Stimulated activated CD8-positive, alpha-beta memory T cell treated with anti-CD3 and anti-CD28 coated beads, Interleukin-15, amount 100 ng/mL, for 1 hour (primary cell): Measurements from ENCODE around the gene WDR87.
"Not testable (repeated sequence)": the region's sequence is repeated elsewhere in the genome, so short reads cannot be mapped to it uniquely, and the experiment has no call there.

ENCODE experiments used
- DNase-seq: peaks from one replicate; pipeline ENCODE4 v3.0.0-alpha.2; 2020; ENCODE audit warnings: low read depth

WDR87 gene

GRCh38 chr19:37930416-37930815 is 24.0 kb upstream of the WDR87 start:
- DNase-seq: no peak

DNA sequence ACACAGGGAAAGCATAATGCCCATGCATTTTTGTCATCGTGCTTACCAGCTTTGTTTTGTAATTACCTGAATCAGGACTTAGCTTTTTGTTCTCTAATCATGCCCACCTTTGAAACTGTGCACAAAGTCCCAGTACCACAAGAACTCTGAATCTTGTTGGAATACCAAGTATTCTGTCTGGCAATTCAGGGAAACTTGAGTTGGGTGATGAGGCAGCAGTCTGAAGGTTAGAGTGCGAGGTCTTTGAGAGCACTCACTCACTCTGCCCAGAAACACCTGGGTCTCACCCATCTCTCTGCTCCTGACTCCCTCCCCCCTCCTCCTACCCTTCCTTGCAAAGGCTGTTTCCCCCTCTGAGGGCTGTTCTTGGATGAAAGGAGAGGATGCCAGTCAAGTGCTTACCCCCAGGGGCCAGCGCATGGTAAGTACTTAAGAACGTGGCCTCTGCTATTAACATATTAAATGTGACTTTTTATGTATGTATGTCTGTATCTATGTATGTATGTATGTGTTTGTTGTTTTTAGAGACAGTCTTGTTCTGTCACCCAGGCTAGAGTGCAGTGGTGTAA is 23.0 kb upstream of the WDR87 start:
- DNase-seq: no peak

DNA sequence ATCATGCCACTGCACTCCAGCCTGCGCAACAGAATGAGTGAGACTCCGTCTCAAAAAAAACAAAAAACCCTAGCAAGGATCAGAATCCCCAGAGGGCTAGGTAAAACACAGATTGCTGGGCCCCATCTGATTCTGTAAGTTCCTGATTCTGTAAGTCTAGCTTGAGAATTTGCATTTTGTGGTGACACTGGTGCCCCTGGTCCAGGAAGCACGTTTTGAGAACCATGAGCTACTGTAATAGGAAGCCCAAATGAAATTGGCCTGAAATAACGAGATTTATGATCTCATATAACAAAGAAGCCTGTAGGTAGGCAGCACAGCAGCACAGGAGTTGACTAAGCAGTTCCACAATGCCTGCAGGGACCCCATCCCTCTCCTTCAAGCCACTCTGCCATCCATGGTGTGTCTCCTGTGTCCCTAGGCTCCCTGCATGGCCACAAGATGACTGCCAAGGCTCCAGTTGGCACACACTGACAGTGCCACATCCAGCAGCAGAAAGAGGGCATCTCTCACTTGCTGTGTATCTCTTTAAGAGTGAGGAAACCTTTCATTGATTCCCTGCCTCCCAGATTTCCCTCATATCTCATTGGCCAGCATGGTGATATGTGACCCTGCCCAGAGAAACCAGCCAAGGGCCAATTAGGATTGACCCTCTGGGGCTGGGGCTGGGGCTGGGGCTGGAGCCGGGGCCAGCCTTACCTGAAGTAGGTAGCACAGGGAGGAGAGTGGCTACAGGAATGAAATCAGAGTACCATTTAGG is 22.3 kb upstream of the WDR87 start:
- no peak for DNase-seq

GRCh38 chr19:37926711-37927110 is 20.3 kb upstream of the WDR87 start:
- no peak for DNase-seq

DNA sequence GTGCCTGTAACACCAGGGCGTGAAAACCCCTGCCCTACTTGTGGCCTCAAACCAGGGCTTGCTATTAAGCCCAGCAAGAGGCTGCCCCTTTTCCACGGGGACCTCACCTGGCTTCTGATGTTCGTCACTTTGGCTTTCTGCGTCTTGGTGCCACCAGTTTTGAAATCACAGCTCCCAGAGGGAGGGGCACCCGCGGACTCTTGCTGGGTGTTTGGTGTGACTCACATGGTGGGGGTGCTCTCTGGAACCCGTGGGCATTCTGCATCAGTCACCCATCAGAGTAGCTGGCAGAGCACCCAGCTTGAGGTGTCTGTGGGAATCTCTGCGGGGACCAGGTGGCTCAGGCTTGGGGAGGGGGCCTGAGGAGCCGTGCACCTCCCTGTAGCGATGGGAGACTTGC is 19.9 kb upstream of the WDR87 start:
- DNase-seq: no peak

DNA sequence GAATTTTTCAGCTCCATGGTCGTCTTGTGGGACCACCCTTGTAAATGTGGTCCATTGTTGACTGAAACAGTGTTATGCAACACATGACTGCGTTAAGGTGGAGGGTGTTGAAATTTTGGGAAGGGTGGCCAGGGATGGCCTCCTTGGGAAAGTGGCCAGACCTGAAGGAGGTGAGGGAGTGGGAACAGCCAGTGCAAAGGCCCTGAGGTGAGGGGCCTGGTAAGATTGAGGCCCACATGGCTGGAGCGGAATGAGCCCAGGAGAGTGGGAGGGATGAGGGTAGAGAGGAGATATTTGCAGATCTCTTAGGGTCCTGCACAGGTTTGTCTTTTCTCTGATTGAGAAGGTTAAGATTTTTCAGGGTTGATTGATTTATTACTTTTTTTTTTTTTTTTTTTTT is 18.8 kb upstream of the WDR87 start:
- DNase-seq: no peak

DNA sequence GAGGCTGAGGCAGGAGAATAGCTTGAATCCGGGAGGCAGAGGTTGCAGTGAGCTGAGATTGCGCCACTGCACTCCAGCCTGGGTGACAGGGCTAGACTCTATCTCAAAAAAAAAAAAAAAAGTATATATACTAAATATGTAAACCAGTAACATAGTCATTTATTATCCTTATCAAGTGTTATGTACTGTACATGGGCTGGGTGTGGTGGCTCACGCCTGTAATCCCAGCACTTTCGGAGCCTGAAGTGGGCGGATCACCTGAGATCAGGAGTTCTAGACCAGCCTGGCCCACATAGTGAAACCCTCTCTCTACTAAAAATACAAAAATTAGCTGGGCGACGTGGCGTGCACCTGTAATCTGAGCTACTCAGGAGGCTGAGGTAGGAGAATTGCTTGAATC is 18.2 kb upstream of the WDR87 start:
- DNase-seq: not testable (repeated sequence)

GRCh38 chr19:37920591-37921450 is 14.4 kb upstream of the WDR87 start:
- no peak for DNase-seq

- no peak for DNase-seq
Measured at GRCh38 chr19:37914908-37915307, 8.5 kb upstream of the WDR87 start.

GRCh38 chr19:37909661-37910199 is 3.3 kb upstream of the WDR87 start:
- DNase-seq: no peak

DNA sequence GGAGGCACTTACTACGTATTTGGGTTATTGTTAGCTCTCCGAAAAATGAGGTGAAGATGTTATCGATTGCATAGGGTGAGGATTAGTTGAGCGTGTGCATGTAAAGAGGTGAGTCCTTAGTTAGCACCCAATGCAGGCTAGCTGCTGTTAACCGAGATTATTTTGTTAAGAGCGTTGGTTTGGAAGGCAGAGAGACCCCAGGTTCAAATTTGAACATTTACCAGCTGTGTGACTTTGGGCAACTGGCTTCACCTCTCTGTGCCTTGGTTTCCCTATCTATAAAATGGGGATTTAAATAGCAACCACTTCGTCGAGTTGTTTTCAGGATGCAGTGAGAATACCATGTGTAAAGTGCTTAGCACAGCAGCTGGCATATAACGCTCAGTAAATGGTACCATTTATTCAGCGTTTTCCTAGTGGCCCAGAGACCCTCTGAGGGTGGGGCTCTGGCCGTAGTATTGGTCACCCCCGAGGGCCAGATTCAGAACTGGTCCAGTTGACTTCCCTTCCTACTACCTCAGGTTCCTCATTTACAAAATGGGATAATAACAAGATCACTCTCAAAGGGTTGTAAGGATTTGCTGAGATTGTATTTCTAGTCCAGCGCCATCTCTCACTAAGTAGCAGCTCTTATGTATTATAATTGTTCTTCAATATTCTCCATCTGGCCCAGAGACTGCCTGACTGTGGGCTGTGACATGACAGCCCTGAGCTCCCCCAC is 1.5 kb upstream of the WDR87 start:
- no peak for DNase-seq

DNA sequence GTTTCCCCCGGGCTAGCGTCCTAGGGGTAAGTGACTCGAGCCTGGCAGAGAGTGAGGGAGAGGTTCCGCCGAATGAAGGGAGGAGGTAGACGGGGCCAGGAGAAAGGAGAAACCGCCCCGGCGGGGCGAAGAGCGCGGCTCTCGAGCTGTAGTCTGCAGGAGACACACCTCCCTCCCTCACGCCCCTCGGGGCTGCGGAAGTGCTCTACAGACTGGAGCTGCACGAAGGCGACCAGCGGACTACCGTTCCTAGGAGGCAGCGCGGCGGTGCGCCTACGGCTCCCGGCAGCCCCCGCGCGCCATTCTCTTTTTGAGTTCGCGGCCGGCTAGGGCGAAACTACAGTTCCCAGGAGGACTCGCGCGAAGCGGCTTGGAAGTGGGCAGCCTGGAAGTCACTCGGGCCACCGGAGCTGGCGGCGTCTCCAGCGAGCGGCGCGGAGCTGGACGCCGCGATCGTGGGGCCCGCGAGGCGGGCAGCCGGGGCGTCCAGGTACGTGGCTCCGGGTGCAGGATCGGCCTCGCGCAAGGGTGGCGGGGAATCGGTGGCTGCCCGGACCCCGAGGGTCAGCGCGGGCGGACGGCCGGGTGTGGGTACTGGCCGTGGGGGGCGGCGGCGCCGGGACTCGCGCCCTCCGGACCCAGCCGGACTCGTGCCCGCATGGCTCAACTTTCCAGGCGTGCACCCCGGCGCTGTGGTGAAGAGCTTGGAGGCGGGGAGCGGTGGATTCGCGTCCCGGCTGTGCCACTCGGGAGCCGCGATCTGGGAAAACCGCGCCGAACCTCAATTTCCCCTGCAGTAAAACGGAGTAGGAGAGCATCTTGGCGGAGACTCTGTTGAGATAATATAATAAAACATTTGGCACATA is 708 bp upstream of the WDR87 start, which contains the start of gene SIPA1L3:
Gene SIPA1L3, plus strand, starts transcription at position 340 of the 866 bp plus-strand sequence. CDS start 174,358 bp downstream, outside the sequence.
- peak; percentile 84 for DNase-seq

DNA sequence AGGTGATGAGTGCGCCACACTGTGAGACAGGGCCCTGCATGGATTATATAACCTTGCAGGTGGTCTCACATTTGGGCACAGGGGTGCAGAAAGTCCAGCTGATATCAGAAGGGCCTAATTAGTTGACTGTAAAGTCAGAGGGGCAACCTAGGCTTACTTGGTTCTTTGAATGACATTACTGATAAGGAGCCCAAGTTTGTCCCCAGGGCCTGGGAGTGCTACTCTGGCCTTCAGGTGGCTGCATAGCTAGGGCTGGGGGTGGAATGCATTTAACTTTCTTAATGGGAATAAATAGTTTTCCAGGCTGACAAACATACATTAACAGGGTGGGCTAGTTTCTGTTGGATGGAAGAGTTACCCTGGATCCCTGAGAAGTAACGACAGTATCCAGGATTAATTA is 3.3 kb downstream of the WDR87 start:
- no peak for DNase-seq

- DNase-seq: peak; percentile 78
Measured at GRCh38 chr19:37902668-37903067, 3.7 kb downstream of the WDR87 start.

DNA sequence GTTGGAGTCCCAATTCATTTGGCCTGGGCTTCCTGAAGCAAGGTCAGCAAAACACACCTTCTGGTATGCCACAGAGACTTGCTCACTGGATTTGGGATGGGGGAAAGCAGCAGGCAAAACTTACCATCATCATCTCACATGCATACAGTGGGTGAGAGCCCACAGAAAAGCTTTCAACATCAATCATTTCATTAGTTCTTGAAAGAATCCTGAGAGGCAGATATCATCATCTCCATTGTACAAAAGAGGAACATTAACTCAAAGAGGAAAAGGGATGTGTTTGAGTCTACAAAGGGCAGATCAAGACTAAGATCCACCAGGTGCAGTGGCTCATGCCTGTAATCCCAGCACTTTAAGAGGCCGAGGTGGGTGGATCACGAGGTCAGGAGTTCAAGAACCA is 6.4 kb downstream of the WDR87 start:
- DNase-seq: no peak

- DNase-seq: no peak
Measured at GRCh38 chr19:37899453-37899852, 6.9 kb downstream of the WDR87 start.

- DNase-seq: no peak
Measured at GRCh38 chr19:37896180-37896579, 10.2 kb downstream of the WDR87 start.

DNA sequence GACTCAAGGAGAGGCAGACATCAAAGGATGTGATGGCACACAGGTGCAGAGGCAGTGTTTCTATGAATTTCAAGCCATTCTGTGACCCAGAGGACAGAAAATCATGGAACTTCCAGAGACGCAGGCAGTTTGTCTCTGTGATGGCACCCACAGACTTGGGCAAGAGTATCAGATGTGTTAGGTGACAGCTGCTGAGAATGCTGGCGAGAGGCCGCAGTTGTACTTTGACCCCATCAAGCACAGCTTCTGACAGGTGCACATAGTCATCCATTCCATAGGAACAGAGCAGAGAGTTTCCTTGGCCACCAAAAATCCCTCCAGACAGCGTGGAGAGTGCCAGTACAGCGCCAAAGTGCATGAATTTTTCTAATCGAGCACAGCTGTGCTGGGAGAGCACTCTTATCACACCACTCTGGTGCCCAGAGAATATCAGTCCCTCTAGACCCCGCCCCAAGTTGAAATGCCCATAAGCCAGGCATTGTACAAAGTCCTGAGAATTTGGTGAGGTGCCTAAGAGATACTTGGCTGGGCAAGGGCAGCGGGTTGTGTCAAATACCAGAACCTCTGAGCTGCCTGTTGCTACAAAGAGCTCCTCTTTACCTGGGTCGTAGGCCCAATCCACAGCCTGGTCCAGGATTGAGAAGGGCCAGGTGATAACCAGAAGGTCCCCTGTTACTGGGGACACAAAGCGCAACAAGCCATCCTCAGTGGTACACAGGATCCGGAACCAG is 12.4 kb downstream of the WDR87 start:
- DNase-seq: no peak

DNA sequence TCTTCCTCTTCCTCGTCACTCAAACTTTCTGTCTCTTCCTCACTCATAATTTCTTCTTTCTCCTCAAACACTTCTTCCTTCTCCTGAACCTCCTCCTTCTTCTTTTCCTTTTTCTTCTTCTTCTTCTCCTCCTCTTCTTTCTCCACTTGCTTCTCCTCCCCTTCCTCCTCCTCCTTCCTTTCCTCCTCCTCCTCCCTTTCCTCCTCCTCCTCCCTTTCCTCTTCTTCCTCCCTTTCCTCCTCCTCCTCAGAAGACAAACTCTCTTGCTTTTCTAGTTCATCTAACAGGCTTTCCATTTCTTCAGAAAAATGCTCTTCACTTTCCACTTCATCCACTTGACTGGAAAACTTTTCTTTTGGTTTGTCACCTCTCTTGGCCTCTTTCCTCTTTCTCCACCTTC is 19.8 kb downstream of the WDR87 start:
- DNase-seq: no peak

DNA sequence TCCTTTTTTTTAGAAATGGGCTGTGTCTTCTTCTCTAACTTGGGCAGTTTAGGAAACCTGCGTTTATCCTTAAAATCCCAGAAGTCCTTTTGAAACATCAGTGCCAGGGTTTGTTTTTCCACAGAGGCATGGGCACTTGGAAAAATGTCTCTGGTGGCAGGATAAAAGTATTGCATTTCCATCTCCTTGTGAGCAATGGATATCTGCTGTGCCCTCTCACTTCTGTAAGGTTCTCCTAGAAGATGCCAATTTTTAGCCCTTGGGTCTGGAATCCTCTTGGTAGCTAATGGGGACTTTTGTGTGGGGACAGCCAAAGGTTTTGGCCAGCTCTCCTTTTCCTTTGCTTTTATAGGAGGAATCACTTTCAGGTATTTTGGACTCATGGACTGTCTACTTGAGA is 21.0 kb downstream of the WDR87 start:
- no peak for DNase-seq
